Astrocyte of the spinal cord (primary cell): ENCODE measurements around the gene HSPA14.

Experiments used
- DNase-seq: peaks from one replicate; pipeline ENCODE4 v3.0.0; 2011; ENCODE audit warnings: low read depth, low spot score
- H3K4me3 ChIP-seq: 2 replicates; pipeline ENCODE4 v1.5.1; 2011; ENCODE audit warnings: low read depth, mild to moderate bottlenecking, low read length, moderate library complexity
- CTCF ChIP-seq: IDR thresholded peaks from 2 replicates; pipeline ENCODE4 v1.5.1; 2012; ENCODE audit warnings: low read depth, mild to moderate bottlenecking, low read length, inconsistent platforms
- in situ Hi-C: cut with HindIII; loops from 2 replicates; pipeline ENCODE4 v1.10.0; 2017; ENCODE audit warnings: low sequenced_read_pairs

HSPA14 gene

GRCh38 chr10:14880229-14880628 lies 42.1 kb downstream of the HSPA14 start:
- in situ Hi-C loops: no loop called here
- H3K4me3 ChIP-seq: peak overlapping the region; percentile 64
- no peak for DNase-seq
- no peak for TF ChIP-seq CTCF

- TF ChIP-seq CTCF: no peak
- no peak for DNase-seq
- H3K4me3 ChIP-seq: no peak overlapping the region
- in situ Hi-C loops: no loop called here
Measured at GRCh38 chr10:14884082-14884481, 46.0 kb downstream of the HSPA14 start.

- DNase-seq: no peak
Measured at GRCh38 chr10:14889318-14889717, 51.2 kb downstream of the HSPA14 start.

GRCh38 chr10:14891151-14891550 lies 53.0 kb downstream of the HSPA14 start:
- H3K4me3 ChIP-seq: no peak overlapping the region
- no peak for TF ChIP-seq CTCF
- DNase-seq: no peak
- in situ Hi-C loops: no loop called here

More at GRCh38 chr10:14889318-14889717, 51.2 kb downstream of the HSPA14 start:
- TF ChIP-seq CTCF: peak; percentile 46
- in situ Hi-C loops: no loop called here
- no peak overlapping the region for H3K4me3 ChIP-seq

- peak; percentile 35 for DNase-seq
- in situ Hi-C loops: no loop called here
- peak; percentile 61 for TF ChIP-seq CTCF
- H3K4me3 ChIP-seq: no peak overlapping the region
Measured at GRCh38 chr10:14904316-14904732, 66.2 kb downstream of the HSPA14 start.

- no peak for TF ChIP-seq CTCF
- H3K4me3 ChIP-seq: no peak overlapping the region
- in situ Hi-C loops: no loop called here
- no peak for DNase-seq
Measured at GRCh38 chr10:14904864-14905263, 66.8 kb downstream of the HSPA14 start.

GRCh38 chr10:14905890-14906289 lies 67.8 kb downstream of the HSPA14 start:
- no peak for TF ChIP-seq CTCF
- no peak overlapping the region for H3K4me3 ChIP-seq
- no peak for DNase-seq
- in situ Hi-C loops: no loop called here
